H1 (cell line): ENCODE data around the gene BCAS3. TPM values are rescaled to one million over a fixed set of nuclear protein-coding genes. Genes with fewer than 3 reads are reported as not detected.

Experiments used
- CTCF ChIA-PET: fragments of 300-600 bp; sonication (Branson Sonifier 250); formaldehyde crosslinking; loops from one replicate; lab custom pipeline; 2021; ENCODE audit not compliant: partially characterized antibody; lab: Charles Lee
- POLR2A ChIA-PET: fragments of 300-600 bp; sonication (Branson Sonifier 250); formaldehyde crosslinking; loops from one replicate; lab custom pipeline; 2021; ENCODE audit warnings: inconsistent platforms; ENCODE audit not compliant: partially characterized antibody; lab: Charles Lee
- DNase-seq, 2 experiments: peaks; one replicate each; pipeline versions ENCODE4 v3.0.0 to v3.0.0-alpha.2; 2010 to 2022; ENCODE audit warnings: low spot score in 2 of 2, low read depth in 1 of 2, mixed read lengths in 1 of 2
- FAIRE-seq: peaks from 2 replicates; lab custom pipeline; 2011; peaks lifted over from hg19 to GRCh38; lab: Jason Lieb, UNC
- H2AFZ ChIP-seq: 2 replicates; pipeline ENCODE4 v1.8.1; 2012; ENCODE audit warnings: low read length, inconsistent platforms
- H2AK5ac ChIP-seq: 2 replicates; pipeline ENCODE4 v1.6.1; 2013; ENCODE audit warnings: low read depth, low read length
- H2BK120ac ChIP-seq: replicated peaks from 2 replicates; pipeline ENCODE3; 2013; ENCODE audit warnings: low read depth, low read length, inconsistent platforms
- H2BK12ac ChIP-seq: 2 replicates; pipeline ENCODE4 v1.6.1; 2013; ENCODE audit warnings: low read depth, low read length
- H2BK15ac ChIP-seq: 2 replicates; pipeline ENCODE4 v1.6.1; 2013; ENCODE audit warnings: low read length
- H2BK20ac ChIP-seq: 2 replicates; pipeline ENCODE4 v1.6.1; 2013; ENCODE audit warnings: low read length
- H2BK5ac ChIP-seq: 2 replicates; pipeline ENCODE4 v1.6.1; 2013; ENCODE audit warnings: low read depth, low read length
- H3K14ac ChIP-seq: 2 replicates; pipeline ENCODE4 v1.6.1; 2013; ENCODE audit warnings: inconsistent platforms; ENCODE audit not compliant: insufficient read length
- H3K18ac ChIP-seq: 2 replicates; pipeline ENCODE4 v1.6.1; 2013; ENCODE audit warnings: low read length; ENCODE audit errors: extremely low read depth
- H3K23ac ChIP-seq: 2 replicates; pipeline ENCODE4 v1.6.1; 2013; ENCODE audit warnings: inconsistent platforms; ENCODE audit not compliant: insufficient read length
- H3K23me2 ChIP-seq: 2 replicates; pipeline ENCODE4 v1.6.1; 2013; ENCODE audit warnings: low read depth, low read length
- H3K27ac ChIP-seq: 2 replicates; pipeline ENCODE4 v1.6.1; 2011; ENCODE audit warnings: low read depth, low read length, inconsistent platforms
- H3K27me3 ChIP-seq, 4 experiments: replicated peaks in 1 of 4; 1 replicate in 1 of 4; 2 replicates in 3 of 4; pipeline versions ENCODE4 v1.6.1 to v1.8.1; 2011 to 2013; ENCODE audit warnings: low read length in 3 of 4, mild to moderate bottlenecking in 3 of 4, inconsistent platforms in 2 of 4, mixed read lengths in 2 of 4, moderate library complexity in 1 of 4; ENCODE audit not compliant: control insufficient read depth in 3 of 4, insufficient read depth in 3 of 4; ENCODE audit errors: extremely low read depth in 1 of 4
- H3K36me3 ChIP-seq, 4 experiments: 2 replicates each; pipeline versions ENCODE4 v1.6.1 to v1.8.1; 2011 to 2013; ENCODE audit warnings: mild to moderate bottlenecking in 4 of 4, low read length in 3 of 4, moderate library complexity in 2 of 4, control low read depth in 1 of 4, inconsistent platforms in 1 of 4; ENCODE audit not compliant: insufficient read depth in 4 of 4, control insufficient read depth in 2 of 4
- H3K4ac ChIP-seq: replicated peaks from 2 replicates; pipeline ENCODE3; 2013; ENCODE audit warnings: low read length, low read depth, mixed read lengths, inconsistent platforms; ENCODE audit not compliant: insufficient read length
- H3K4me1 ChIP-seq, 4 experiments: replicated peaks in 1 of 4; 1 replicate in 1 of 4; 2 replicates in 3 of 4; pipeline versions ENCODE4 v1.6.1 to v1.8.1; 2011 to 2013; ENCODE audit warnings: low read length in 3 of 4, inconsistent platforms in 2 of 4, mixed read lengths in 1 of 4; ENCODE audit not compliant: insufficient read depth in 4 of 4, control insufficient read depth in 3 of 4
- H3K4me2 ChIP-seq, 2 experiments: 2 replicates each; pipeline versions ENCODE4 v1.6.1 to v1.8.1; 2011 to 2013; ENCODE audit warnings: low read depth in 2 of 2, low read length in 2 of 2, control low read depth in 1 of 2, inconsistent platforms in 1 of 2, mild to moderate bottlenecking in 1 of 2; ENCODE audit not compliant: insufficient read depth in 1 of 2
- H3K4me3 ChIP-seq, 4 experiments: fragments of 200-600, 300-600 bp in 1 of 4; sonication (generic), shearing (Covaris generic), sonication (Bioruptor Twin) in 1 of 4; 2 replicates each; pipeline versions ENCODE4 v1.5.1 to v1.8.1; 2011 to 2016; ENCODE audit warnings: low read length in 4 of 4, low read depth in 3 of 4, control low read depth in 2 of 4, inconsistent platforms in 2 of 4, mild to moderate bottlenecking in 2 of 4, mixed read lengths in 1 of 4, moderate library complexity in 1 of 4; ENCODE audit not compliant: insufficient read depth in 2 of 4; ENCODE audit errors: extremely low read depth in 1 of 4
- H3K56ac ChIP-seq: replicated peaks from 2 replicates; pipeline ENCODE3; 2013; ENCODE audit warnings: low read depth, mild to moderate bottlenecking, mixed read lengths, low read length, inconsistent platforms; ENCODE audit not compliant: insufficient read length
- H3K79me1 ChIP-seq: 2 replicates; pipeline ENCODE4 v1.6.1; 2013; ENCODE audit warnings: low read depth, low read length, control low read depth
- H3K79me2 ChIP-seq, 2 experiments: 2 replicates each; pipeline versions ENCODE4 v1.6.1 to v1.8.1; 2012 to 2013; ENCODE audit warnings: low read length in 2 of 2, mild to moderate bottlenecking in 2 of 2, inconsistent platforms in 1 of 2; ENCODE audit not compliant: insufficient read depth in 2 of 2, control insufficient read depth in 1 of 2
- H3K9ac ChIP-seq, 4 experiments: replicated peaks in 1 of 4; 1 replicate in 1 of 4; 2 replicates in 3 of 4; pipeline versions ENCODE4 v1.6.1 to v1.8.1; 2011 to 2013; ENCODE audit warnings: low read depth in 3 of 4, low read length in 3 of 4, control low read depth in 2 of 4, mild to moderate bottlenecking in 2 of 4, moderate library complexity in 2 of 4, inconsistent platforms in 1 of 4; ENCODE audit errors: extremely low read depth in 1 of 4
- H3K9me3 ChIP-seq, 2 experiments: 2 replicates each; pipeline versions ENCODE4 v1.6.1 to v1.8.1; 2012 to 2013; ENCODE audit warnings: mild to moderate bottlenecking in 2 of 2, moderate library complexity in 2 of 2, control low read depth in 1 of 2, inconsistent platforms in 1 of 2, low read depth in 1 of 2, low read length in 1 of 2, mixed read lengths in 1 of 2; ENCODE audit not compliant: insufficient read depth in 2 of 2
- H4K20me1 ChIP-seq, 2 experiments: replicated peaks in 1 of 2; 2 replicates each; pipeline versions ENCODE3 to v1.8.1; 2011 to 2013; ENCODE audit warnings: inconsistent platforms in 2 of 2, low read length in 2 of 2, mild to moderate bottlenecking in 1 of 2; ENCODE audit not compliant: insufficient read depth in 2 of 2, control insufficient read depth in 1 of 2
- H4K5ac ChIP-seq: 2 replicates; pipeline ENCODE4 v1.6.1; 2013; ENCODE audit warnings: low read length, low read depth, mixed read lengths, inconsistent platforms; ENCODE audit not compliant: insufficient read length
- H4K8ac ChIP-seq: 2 replicates; pipeline ENCODE4 v1.8.0; 2013; ENCODE audit warnings: mild to moderate bottlenecking, moderate library complexity, low read length, inconsistent platforms; ENCODE audit not compliant: insufficient read depth; ENCODE audit errors: extremely low read depth
- H4K91ac ChIP-seq: replicated peaks from 2 replicates; pipeline ENCODE3; 2013; ENCODE audit warnings: low read length, mixed read lengths, inconsistent platforms; ENCODE audit not compliant: insufficient read length
- BACH1 ChIP-seq: IDR thresholded peaks from 2 replicates; pipeline ENCODE4 v1.6.1; 2012; ENCODE audit warnings: low read length, improper control_type of control experiment
- CREB1 ChIP-seq: IDR thresholded peaks from 2 replicates; pipeline ENCODE4 v1.6.1; 2012; ENCODE audit warnings: inconsistent platforms
- EP300 ChIP-seq, 2 experiments: IDR thresholded peaks; 1 replicate in 1 of 2; 2 replicates in 1 of 2; pipeline ENCODE4 v1.6.1; 2011 to 2012; ENCODE audit warnings: low read depth in 2 of 2, low read length in 2 of 2, mild to moderate bottlenecking in 2 of 2, borderline replicate concordance in 1 of 2, inconsistent platforms in 1 of 2, moderate library complexity in 1 of 2
- HDAC6 ChIP-seq: IDR thresholded peaks from one replicate; pipeline ENCODE4 v1.7.1; 2012; ENCODE audit warnings: low read depth, mild to moderate bottlenecking, inconsistent platforms, low read length, moderate library complexity
- KDM1A ChIP-seq: fragments of 200-600, 300-600 bp; sonication (generic); IDR thresholded peaks from 2 replicates; pipeline ENCODE4 v1.7.1; 2016; ENCODE audit warnings: mild to moderate bottlenecking, low read length, borderline replicate concordance
- NRF1 ChIP-seq: IDR thresholded peaks from 2 replicates; pipeline ENCODE4 v1.6.1; 2011; ENCODE audit warnings: mild to moderate bottlenecking, low read depth, low read length, improper control_type of control experiment
- RNF2 ChIP-seq: fragments of 200-900, 300-1000 bp; sonication (generic); IDR thresholded peaks from 2 replicates; pipeline ENCODE4 v1.7.1; 2016; ENCODE audit warnings: borderline replicate concordance, low read depth, mild to moderate bottlenecking, antibody characterized with exemption, low read length; ENCODE audit not compliant: poor library complexity, severe bottlenecking; ENCODE audit errors: missing control alignments
- RXRA ChIP-seq: IDR thresholded peaks from 2 replicates; pipeline ENCODE4 v1.6.1; 2011; ENCODE audit warnings: low read depth, mild to moderate bottlenecking, low read length, moderate library complexity; ENCODE audit not compliant: insufficient read depth
- SP2 ChIP-seq: IDR thresholded peaks from 2 replicates; pipeline ENCODE4 v1.6.1; 2012; ENCODE audit warnings: mild to moderate bottlenecking, low read length, inconsistent platforms
- SP4 ChIP-seq: IDR thresholded peaks from 2 replicates; pipeline ENCODE4 v1.6.1; 2012; ENCODE audit warnings: low read length, inconsistent platforms
- SRF ChIP-seq: IDR thresholded peaks from 2 replicates; pipeline ENCODE4 v1.6.1; 2011; ENCODE audit warnings: mild to moderate bottlenecking, low read depth, low read length, moderate library complexity
- TAF1 ChIP-seq: IDR thresholded peaks from 2 replicates; pipeline ENCODE4 v1.6.1; 2011; ENCODE audit warnings: mild to moderate bottlenecking, low read depth, low read length
- TEAD4 ChIP-seq: IDR thresholded peaks from 2 replicates; pipeline ENCODE4 v1.6.1; 2012; ENCODE audit warnings: low read depth, low read length, inconsistent platforms, mixed read lengths
- polyA plus RNA-seq, 7 experiments: library from polyadenylated mRNA; depleted of rRNA in 3 of 7; stranded (reverse) in 5 of 7; unstranded in 2 of 7; fragments of >200 nt in 5 of 7; fragments of 200-250 nt in 2 of 7; gene quantifications; 1 replicate in 5 of 7; 2 replicates in 1 of 7; 4 replicates in 1 of 7; pipeline versions ENCODE4 v1.2.1 to v1.2.3, GENCODE V29; 2011 to 2013; ENCODE audit warnings: missing spikeins in 2 of 7, mixed read lengths in 2 of 7
- total RNA-seq: library from RNA; stranded (reverse); fragmentation: NEBNext Ultra II Directional; extraction: Animal tissue kit (Norgen Biotek cat#: 25700); gene quantifications from 2 replicates; pipeline ENCODE4 v1.2.1, GENCODE V29; 2021
- TF ChIP-seq, protein P1 (sequence below): IDR thresholded peaks from 2 replicates; pipeline ENCODE4 v1.6.1; 2012; ENCODE audit warnings: low read length, inconsistent platforms
- TF ChIP-seq, protein P2 (sequence below): IDR thresholded peaks from 2 replicates; pipeline ENCODE4 v1.6.1; 2012; ENCODE audit warnings: inconsistent platforms

The BCAS3 gene
- total and polyA plus RNA-seq, 2 of the 8 experiments (the other 6 are each of a cell fraction or from before 2014, with no cell fraction given): 9.9 to 13.3 TPM

DNA sequence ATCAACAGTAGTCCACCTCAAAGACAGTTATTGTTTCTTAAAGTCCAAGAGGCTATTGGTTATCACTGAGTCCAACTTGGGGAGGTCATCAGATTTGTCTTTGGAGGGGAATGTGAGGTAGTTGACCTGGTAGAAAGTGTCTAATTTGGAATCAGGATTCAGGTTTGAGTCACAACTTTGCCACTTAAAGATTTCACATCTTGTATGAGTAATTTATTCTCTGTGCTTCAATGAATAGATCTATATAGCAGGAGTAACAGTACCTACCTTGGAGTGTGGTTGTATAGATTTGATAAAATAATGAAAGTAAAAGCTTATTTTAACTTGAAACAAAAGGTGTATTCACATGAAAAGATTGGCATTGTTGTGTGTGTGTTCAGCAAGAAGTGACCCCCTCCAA is 602.7 kb downstream of the BCAS3 start:
- no peak overlapping the region for H2BK20ac ChIP-seq
- FAIRE-seq: no peak
- no peak overlapping the region for H2AK5ac ChIP-seq
- H4K5ac ChIP-seq: no peak overlapping the region
- H3K9ac ChIP-seq: no peak overlapping the region
- H2AFZ ChIP-seq: no peak overlapping the region
- ChIA-PET CTCF (no interaction called here), POLR2A (no interaction called here)
- H3K23me2 ChIP-seq: no peaks in the 10 kb centered on the region
- H3K4me2 ChIP-seq: no peak overlapping the region
- H3K27ac ChIP-seq: no peak overlapping the region
- H3K56ac ChIP-seq: no peak overlapping the region
- no peak overlapping the region for H2BK120ac ChIP-seq
- H3K14ac ChIP-seq: no peak overlapping the region
- H3K79me2 ChIP-seq: no peaks in the 10 kb centered on the region
- H3K4me1 ChIP-seq: peaks cover 0 to 7% (median 2%) of the 10 kb centered on the region in 4 experiments; a peak in 4 of 7 replicates
- no peak overlapping the region for H3K4me3 ChIP-seq
- H3K27me3 ChIP-seq: no peaks in the 10 kb centered on the region
- H2BK5ac ChIP-seq: no peak overlapping the region
- no peak overlapping the region for H3K23ac ChIP-seq
- H2BK12ac ChIP-seq: no peak overlapping the region
- H4K20me1 ChIP-seq: no peaks in the 10 kb centered on the region
- no peak for DNase-seq
- H3K9me3 ChIP-seq: no peaks in the 10 kb centered on the region
- H3K4ac ChIP-seq: no peak overlapping the region
- H3K79me1 ChIP-seq: no peaks in the 10 kb centered on the region
- H4K91ac ChIP-seq: no peak overlapping the region
- no peak overlapping the region for H3K18ac ChIP-seq
- no peak overlapping the region for H2BK15ac ChIP-seq
- no peaks in the 10 kb centered on the region for H3K36me3 ChIP-seq
- no peak overlapping the region for H4K8ac ChIP-seq
- TF ChIP-seq RNF2 (no peak), KDM1A (no peak), SP4 (no peak), NRF1 (no peak), SRF (no peak), TAF1 (no peak), CREB1 (no peak), HDAC6 (no peak), RXRA (no peak), BACH1 (no peak), TEAD4 (no peak), SP2 (no peak), EP300 (IDR thresholded peaks at IDR 0.05; ENCODE audit: borderline replicate concordance in 1 of 2, low read depth in 2 of 2, low read length in 2 of 2) (no peak)
- TF ChIP-seq, protein P1, sequence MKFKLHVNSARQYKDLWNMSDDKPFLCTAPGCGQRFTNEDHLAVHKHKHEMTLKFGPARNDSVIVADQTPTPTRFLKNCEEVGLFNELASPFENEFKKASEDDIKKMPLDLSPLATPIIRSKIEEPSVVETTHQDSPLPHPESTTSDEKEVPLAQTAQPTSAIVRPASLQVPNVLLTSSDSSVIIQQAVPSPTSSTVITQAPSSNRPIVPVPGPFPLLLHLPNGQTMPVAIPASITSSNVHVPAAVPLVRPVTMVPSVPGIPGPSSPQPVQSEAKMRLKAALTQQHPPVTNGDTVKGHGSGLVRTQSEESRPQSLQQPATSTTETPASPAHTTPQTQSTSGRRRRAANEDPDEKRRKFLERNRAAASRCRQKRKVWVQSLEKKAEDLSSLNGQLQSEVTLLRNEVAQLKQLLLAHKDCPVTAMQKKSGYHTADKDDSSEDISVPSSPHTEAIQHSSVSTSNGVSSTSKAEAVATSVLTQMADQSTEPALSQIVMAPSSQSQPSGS: no peak
- TF ChIP-seq, protein P2, sequence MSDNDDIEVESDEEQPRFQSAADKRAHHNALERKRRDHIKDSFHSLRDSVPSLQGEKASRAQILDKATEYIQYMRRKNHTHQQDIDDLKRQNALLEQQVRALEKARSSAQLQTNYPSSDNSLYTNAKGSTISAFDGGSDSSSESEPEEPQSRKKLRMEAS: no peak
